IMR-90 (cell line): ENCODE measurements around the gene ATG5. TPM values are rescaled to one million over a fixed set of nuclear protein-coding genes. Genes with fewer than 3 reads are reported as not detected.
A peak's percentile ranks its signal among the peaks of the same experiment; 100 is the strongest.
"Not testable (repeated sequence)": the region's sequence is repeated elsewhere in the genome, so short reads cannot be mapped to it uniquely, and the experiment has no call there.

ENCODE experiments used
- ATAC-seq: fragments of 200-7000 bp; cut with Tn5 transposase; 2 replicates; pipeline ENCODE4 v1.9.1; 2020; ENCODE audit warnings: low read depth, mild to moderate bottlenecking, moderate library complexity
- BruUV-seq: library from RNA; stranded (reverse); fragments of 400-500 nt; replicated peaks from 2 replicates; lab custom pipeline; 2021; lab: Mats Ljungman, UMichigan
- CTCF ChIA-PET: fragments of 300-600 bp; formaldehyde crosslinking; extraction: SDS; loops from one replicate; lab custom pipeline; 2021; ENCODE audit warnings: antibody characterized with exemption; lab: Yijun Ruan, JAX
- POLR2A ChIA-PET: fragments of 300-600 bp; sonication (Branson Sonifier 250); formaldehyde crosslinking; loops from one replicate; lab custom pipeline; 2022; ENCODE audit warnings: antibody characterized with exemption; ENCODE audit not compliant: unreplicated experiment; lab: Charles Lee
- DNase-seq: peaks from one replicate; pipeline ENCODE4 v3.0.0; 2013
- H2AFZ ChIP-seq: replicated peaks from 2 replicates; pipeline ENCODE3; 2013; ENCODE audit warnings: low read length, mild to moderate bottlenecking; ENCODE audit not compliant: poor library complexity
- H2AK5ac ChIP-seq: 2 replicates; pipeline ENCODE4 v1.6.1; 2013; ENCODE audit warnings: low read depth, low read length, inconsistent platforms
- H2AK9ac ChIP-seq: replicated peaks from 2 replicates; pipeline ENCODE3; 2013; ENCODE audit warnings: mild to moderate bottlenecking, low read depth, low read length, moderate library complexity; ENCODE audit not compliant: poor library complexity
- H2BK120ac ChIP-seq: 2 replicates; pipeline ENCODE4 v1.6.1; 2013; ENCODE audit warnings: low read depth, low read length, inconsistent platforms
- H2BK15ac ChIP-seq: 3 replicates; pipeline ENCODE4 v1.6.1; 2013; ENCODE audit warnings: low read depth, low read length, inconsistent platforms
- H2BK20ac ChIP-seq: 2 replicates; pipeline ENCODE4 v1.6.1; 2013; ENCODE audit warnings: low read depth, mild to moderate bottlenecking, inconsistent platforms, low read length, moderate library complexity
- H2BK5ac ChIP-seq: 2 replicates; pipeline ENCODE4 v1.6.1; 2013; ENCODE audit warnings: mild to moderate bottlenecking, low read depth, low read length, inconsistent platforms; ENCODE audit not compliant: poor library complexity, severe bottlenecking
- H3K14ac ChIP-seq: replicated peaks from 2 replicates; pipeline ENCODE4 v1.6.1; 2013; ENCODE audit warnings: low read depth, low read length, inconsistent platforms
- H3K18ac ChIP-seq: 2 replicates; pipeline ENCODE4 v1.6.1; 2013; ENCODE audit warnings: low read depth, low read length, control low read depth
- H3K23ac ChIP-seq: 2 replicates; pipeline ENCODE4 v1.6.1; 2013; ENCODE audit warnings: low read depth, low read length, inconsistent platforms
- H3K27ac ChIP-seq: 2 replicates; pipeline ENCODE4 v1.5.1; 2013; ENCODE audit warnings: mild to moderate bottlenecking, control low read depth, low read length; ENCODE audit not compliant: insufficient read depth
- H3K27me3 ChIP-seq: 2 replicates; pipeline ENCODE4 v1.6.1; 2013; ENCODE audit warnings: low read length; ENCODE audit not compliant: control insufficient read depth, insufficient read depth
- H3K36me3 ChIP-seq: 2 replicates; pipeline ENCODE4 v1.6.1; 2013; ENCODE audit warnings: low read length, mixed read lengths; ENCODE audit not compliant: control insufficient read depth, insufficient read depth
- H3K4ac ChIP-seq: 2 replicates; pipeline ENCODE4 v1.6.1; 2013; ENCODE audit warnings: low read depth, low read length, inconsistent platforms
- H3K4me1 ChIP-seq: 2 replicates; pipeline ENCODE4 v1.6.1; 2013; ENCODE audit warnings: low read length, mixed read lengths; ENCODE audit not compliant: control insufficient read depth, insufficient read depth
- H3K4me2 ChIP-seq: 2 replicates; pipeline ENCODE4 v1.6.1; 2013; ENCODE audit warnings: low read depth, mild to moderate bottlenecking, control low read depth, low read length, moderate library complexity
- H3K4me3 ChIP-seq: 2 replicates; pipeline ENCODE4 v1.5.1; 2013; ENCODE audit warnings: low read depth, mild to moderate bottlenecking, control low read depth, low read length, moderate library complexity; ENCODE audit not compliant: insufficient read depth
- H3K56ac ChIP-seq: 2 replicates; pipeline ENCODE4 v1.6.1; 2013; ENCODE audit warnings: low read length, inconsistent platforms; ENCODE audit not compliant: insufficient read depth; ENCODE audit errors: extremely low read depth
- H3K79me1 ChIP-seq, 2 experiments: 2 replicates each; pipeline ENCODE4 v1.6.1; 2013; ENCODE audit warnings: low read length in 2 of 2, inconsistent platforms in 1 of 2, low read depth in 1 of 2
- H3K9ac ChIP-seq: 2 replicates; pipeline ENCODE4 v1.6.1; 2013; ENCODE audit warnings: low read depth, low read length, control low read depth
- H3K9me1 ChIP-seq: 2 replicates; pipeline ENCODE4 v1.6.1; 2013; ENCODE audit warnings: low read length, inconsistent platforms; ENCODE audit not compliant: insufficient read depth
- H3K9me3 ChIP-seq: 2 replicates; pipeline ENCODE4 v1.6.1; 2013; ENCODE audit warnings: low read length; ENCODE audit not compliant: control insufficient read depth, insufficient read depth
- H4K20me1 ChIP-seq: 2 replicates; pipeline ENCODE4 v1.6.1; 2013; ENCODE audit warnings: low read length, inconsistent platforms; ENCODE audit not compliant: insufficient read depth
- H4K5ac ChIP-seq: 2 replicates; pipeline ENCODE4 v1.6.1; 2013; ENCODE audit warnings: mild to moderate bottlenecking, low read depth, low read length, control low read depth
- H4K8ac ChIP-seq, 2 experiments: 2 replicates each; pipeline ENCODE4 v1.6.1; 2013; ENCODE audit warnings: low read depth in 2 of 2, low read length in 2 of 2, control low read depth in 1 of 2, inconsistent platforms in 1 of 2
- H4K91ac ChIP-seq: 2 replicates; pipeline ENCODE4 v1.6.1; 2013; ENCODE audit warnings: low read depth, low read length, inconsistent platforms; ENCODE audit not compliant: insufficient read depth
- BHLHE40 ChIP-seq: fragments of 150-350 bp; IDR thresholded peaks from 2 replicates; pipeline ENCODE4 v1.6.1; 2016; ENCODE audit warnings: mild to moderate bottlenecking, low read depth, low read length
- WGBS, 2 experiments: methylation state at CpG; one replicate each; pipeline versions ENCODE4 v1.1.5 to v1.1.7; 2013; ENCODE audit warnings: missing lambda C conversion rate in 2 of 2; ENCODE audit not compliant: insufficient read length in 1 of 2; ENCODE audit errors: extremely low coverage in 2 of 2; 5-methylcytosine and 5-hydroxymethylcytosine counted together
- dilution Hi-C: fragments of 300-500 bp; cut with HindIII; formaldehyde crosslinking; loops from one replicate; pipeline ENCODE4 v1.14.3; 2018; ENCODE audit warnings: low sequenced_read_pairs; ENCODE audit not compliant: unreplicated experiment
- in situ Hi-C: fragments of 300-500 bp; cut with MboI; formaldehyde crosslinking; loops from 3 replicates; pipeline ENCODE4 v1.14.3; 2019; ENCODE audit warnings: low sequenced_read_pairs, inconsistent platforms, mixed read lengths
- intact Hi-C: fragments of 100-400 bp; cut with micrococcal nuclease; formaldehyde crosslinking; loops from 2 replicates; pipeline ENCODE4 v1.10.0; 2022
- polyA plus RNA-seq, 3 experiments: library from polyadenylated mRNA; depleted of rRNA; stranded (reverse); fragments of >200 nt; gene quantifications; 2 replicates each; pipeline ENCODE4 v1.2.3, GENCODE V29; 2012; ENCODE audit warnings: low replicate concordance in 1 of 3
- total RNA-seq: library from RNA; depleted of rRNA; stranded (reverse); fragments of >200 nt; gene quantifications from 2 replicates; pipeline ENCODE4 v1.2.3, GENCODE V29; 2012

The ATG5 gene
- total and polyA plus RNA-seq, 2 of the 4 experiments (the other 2 are of a cell fraction), result 13.5 to 28.0 TPM

- H3K36me3 ChIP-seq, H2BK15ac ChIP-seq, H3K23ac ChIP-seq, POLR2A ChIA-PET, H2AK5ac ChIP-seq, H4K8ac ChIP-seq, dilution Hi-C loops, H3K14ac ChIP-seq, H3K9ac ChIP-seq, H2BK20ac ChIP-seq, intact Hi-C loops, H3K4me2 ChIP-seq, H4K91ac ChIP-seq, H3K56ac ChIP-seq, H3K4me3 ChIP-seq, ATAC-seq, H3K27ac ChIP-seq, BruUV-seq, H2AK9ac ChIP-seq, H3K27me3 ChIP-seq, H4K5ac ChIP-seq, H2BK5ac ChIP-seq, in situ Hi-C loops, H3K9me3 ChIP-seq, H3K9me1 ChIP-seq, H2AFZ ChIP-seq, H3K4ac ChIP-seq, H3K18ac ChIP-seq, H2BK120ac ChIP-seq: not testable (repeated sequence)
- Histone ChIP-seq H4K20me1 (peaks cover 11% of the 10 kb centered on the region; the same call in 1 of the 2 replicates), H3K79me1 (peaks cover 11 to 34% of the 10 kb centered on the region in 2 experiments; a peak in 3 of 4 replicates), H3K4me1 (peaks cover 14% of the 10 kb centered on the region)
- CTCF ChIA-PET, result interaction anchor here (0.6 kb wide), 1 partner anchor 108 kb away, joined by 3 read pairs; no protein-coding TSS in a partner anchor
- DNase-seq, result peak; percentile 42
- TF ChIP-seq BHLHE40, result peak; percentile 32
- no CpG with 5 or more reads among the region's 8 CpGs for WGBS, 2 experiments
These were observed 73.9 kb downstream of the ATG5 start for GRCh38 chr6:106251531-106252255.
